ENCODE measurements around the gene CHTF8.

The CHTF8 gene

GRCh38 chr16:69108064-69108904, 24.1 kb downstream of the CHTF8 start:
- DNase-seq (ENCODE audit: low read depth, low spot score) = no peak
- Histone ChIP-seq H3K27ac (no peak overlapping the region), H3K9me3 (ENCODE audit: low read depth, low read length) (no peaks in the 10 kb centered on the region), H3K9ac (ENCODE audit: insufficient read length) (no peak overlapping the region), H3K36me3 (ENCODE audit: insufficient read depth, low read length) (no peaks in the 10 kb centered on the region), H3K4me3 (no peak overlapping the region)
- TF ChIP-seq EZH2 (IDR thresholded peaks at IDR 0.05) = no peak
- no peak for TF ChIP-seq FOXP2 (optimal IDR thresholded peaks at IDR 0.05; ENCODE audit: control extremely low read depth, extremely low read length, insufficient read depth)
- TF ChIP-seq POLR2AphosphoS5 (IDR thresholded peaks at IDR 0.05; ENCODE audit: borderline replicate concordance, low read depth, low read length) = no peak

GRCh38 chr16:69107316-69107962, 24.9 kb downstream of the CHTF8 start:
- no peak for DNase-seq (ENCODE audit: low read depth, low spot score)
- peak overlapping the region; percentile 71 for H3K4me3 ChIP-seq

GRCh38 chr16:69106491-69107315, 25.7 kb downstream of the CHTF8 start:
- Histone ChIP-seq H3K9ac (ENCODE audit: insufficient read length) (no peak overlapping the region), H3K4me3 (peak overlapping the region; percentile 71), H3K36me3 (ENCODE audit: insufficient read depth, low read length) (no peaks in the 10 kb centered on the region), H3K27ac (no peak overlapping the region), H3K9me3 (ENCODE audit: low read depth, low read length) (no peaks in the 10 kb centered on the region)
- DNase-seq (ENCODE audit: low read depth, low spot score) = no peak
- TF ChIP-seq EZH2 (IDR thresholded peaks at IDR 0.05) = no peak
- no peak for TF ChIP-seq POLR2AphosphoS5 (IDR thresholded peaks at IDR 0.05; ENCODE audit: borderline replicate concordance, low read depth, low read length)
- TF ChIP-seq FOXP2 (optimal IDR thresholded peaks at IDR 0.05; ENCODE audit: control extremely low read depth, extremely low read length, insufficient read depth) = no peak

More at GRCh38 chr16:69107316-69107962, 24.9 kb downstream of the CHTF8 start:
- TF ChIP-seq FOXP2 (optimal IDR thresholded peaks at IDR 0.05; ENCODE audit: control extremely low read depth, extremely low read length, insufficient read depth) = no peak
- TF ChIP-seq EZH2 (IDR thresholded peaks at IDR 0.05) = no peak
- no peak for TF ChIP-seq POLR2AphosphoS5 (IDR thresholded peaks at IDR 0.05; ENCODE audit: borderline replicate concordance, low read depth, low read length)
- H3K36me3 ChIP-seq (ENCODE audit: insufficient read depth, low read length) = no peaks in the 10 kb centered on the region
- no peaks in the 10 kb centered on the region for H3K9me3 ChIP-seq (ENCODE audit: low read depth, low read length)
- H3K9ac ChIP-seq (ENCODE audit: insufficient read length) = no peak overlapping the region
- no peak overlapping the region for H3K27ac ChIP-seq

GRCh38 chr16:69105501-69106361, 26.7 kb downstream of the CHTF8 start, which contains the start of gene HAS3:
Gene HAS3 (plus strand): TSS chr16:69105653. CDS start chr16:69109396, 3,743 bp downstream.
- no peaks in the 10 kb centered on the region for H3K36me3 ChIP-seq (ENCODE audit: insufficient read depth, low read length)
- no peak for DNase-seq (ENCODE audit: low read depth, low spot score)
- H3K9me3 ChIP-seq (ENCODE audit: low read depth, low read length) = no peaks in the 10 kb centered on the region
- TF ChIP-seq EZH2 (IDR thresholded peaks at IDR 0.05) (no peak), POLR2AphosphoS5 (IDR thresholded peaks at IDR 0.05; ENCODE audit: borderline replicate concordance, low read depth, low read length) (no peak), FOXP2 (optimal IDR thresholded peaks at IDR 0.05; ENCODE audit: control extremely low read depth, extremely low read length, insufficient read depth) (no peak)
- no peak within 1 kb of the TSS for H3K9ac ChIP-seq (ENCODE audit: insufficient read length)
- H3K27ac ChIP-seq = no peak within 1 kb of the TSS
- H3K4me3 ChIP-seq = peak within 1 kb of the TSS; percentile 74

- no peak overlapping the region for H3K4me3 ChIP-seq
- H3K36me3 ChIP-seq (ENCODE audit: insufficient read depth, low read length) = no peaks in the 10 kb centered on the region
- no peak overlapping the region for H3K27ac ChIP-seq
- no peaks in the 10 kb centered on the region for H3K9me3 ChIP-seq (ENCODE audit: low read depth, low read length)
- H3K9ac ChIP-seq (ENCODE audit: insufficient read length) = no peak overlapping the region
- no peak for TF ChIP-seq POLR2AphosphoS5 (IDR thresholded peaks at IDR 0.05; ENCODE audit: borderline replicate concordance, low read depth, low read length)
- no peak for TF ChIP-seq FOXP2 (optimal IDR thresholded peaks at IDR 0.05; ENCODE audit: control extremely low read depth, extremely low read length, insufficient read depth)
- no peak for TF ChIP-seq EZH2 (IDR thresholded peaks at IDR 0.05)
- no peak for DNase-seq (ENCODE audit: low read depth, low spot score)
These were observed 32.2 kb downstream of the CHTF8 start for GRCh38 chr16:69100071-69100691.

- H3K36me3 ChIP-seq (ENCODE audit: insufficient read depth, low read length) = no peaks in the 10 kb centered on the region
- H3K27ac ChIP-seq = no peak overlapping the region
- DNase-seq (ENCODE audit: low read depth, low spot score) = no peak
- TF ChIP-seq POLR2AphosphoS5 (IDR thresholded peaks at IDR 0.05; ENCODE audit: borderline replicate concordance, low read depth, low read length) (no peak), FOXP2 (optimal IDR thresholded peaks at IDR 0.05; ENCODE audit: control extremely low read depth, extremely low read length, insufficient read depth) (no peak), EZH2 (IDR thresholded peaks at IDR 0.05) (no peak)
- H3K9me3 ChIP-seq (ENCODE audit: low read depth, low read length) = no peaks in the 10 kb centered on the region
- H3K4me3 ChIP-seq = no peak overlapping the region
- no peak overlapping the region for H3K9ac ChIP-seq (ENCODE audit: insufficient read length)
These were observed 37.2 kb downstream of the CHTF8 start for GRCh38 chr16:69095193-69095592.

- Histone ChIP-seq H3K36me3 (ENCODE audit: insufficient read depth, low read length) (no peaks in the 10 kb centered on the region), H3K27ac (no peak overlapping the region), H3K4me3 (no peak overlapping the region), H3K9me3 (ENCODE audit: low read depth, low read length) (no peaks in the 10 kb centered on the region), H3K9ac (ENCODE audit: insufficient read length) (no peak overlapping the region)
- TF ChIP-seq EZH2 (IDR thresholded peaks at IDR 0.05) (no peak), FOXP2 (optimal IDR thresholded peaks at IDR 0.05; ENCODE audit: control extremely low read depth, extremely low read length, insufficient read depth) (no peak), POLR2AphosphoS5 (IDR thresholded peaks at IDR 0.05; ENCODE audit: borderline replicate concordance, low read depth, low read length) (no peak)
- no peak for DNase-seq (ENCODE audit: low read depth, low spot score)
These were observed 37.9 kb downstream of the CHTF8 start for GRCh38 chr16:69094501-69094900.
